DOHH2 (cell line): ENCODE measurements around the gene CCDC69.

ENCODE experiments used
- EZH2phosphoT487 ChIP-seq: fragments of 200-600 bp; sonication (generic); IDR thresholded peaks from 2 replicates; pipeline ENCODE4 v1.6.1; 2017; ENCODE audit warnings: borderline replicate concordance, mild to moderate bottlenecking, antibody characterized with exemption, low read length, moderate library complexity, mixed read lengths
- TF ChIP-seq, protein P1 (sequence below): fragments of 200-600 bp; sonication (generic); IDR thresholded peaks from one replicate; pipeline ENCODE4 v1.5.1; 2014; ENCODE audit warnings: antibody characterized with exemption, mild to moderate bottlenecking, low read depth, low read length; ENCODE audit not compliant: poor library complexity, severe bottlenecking

DNA sequence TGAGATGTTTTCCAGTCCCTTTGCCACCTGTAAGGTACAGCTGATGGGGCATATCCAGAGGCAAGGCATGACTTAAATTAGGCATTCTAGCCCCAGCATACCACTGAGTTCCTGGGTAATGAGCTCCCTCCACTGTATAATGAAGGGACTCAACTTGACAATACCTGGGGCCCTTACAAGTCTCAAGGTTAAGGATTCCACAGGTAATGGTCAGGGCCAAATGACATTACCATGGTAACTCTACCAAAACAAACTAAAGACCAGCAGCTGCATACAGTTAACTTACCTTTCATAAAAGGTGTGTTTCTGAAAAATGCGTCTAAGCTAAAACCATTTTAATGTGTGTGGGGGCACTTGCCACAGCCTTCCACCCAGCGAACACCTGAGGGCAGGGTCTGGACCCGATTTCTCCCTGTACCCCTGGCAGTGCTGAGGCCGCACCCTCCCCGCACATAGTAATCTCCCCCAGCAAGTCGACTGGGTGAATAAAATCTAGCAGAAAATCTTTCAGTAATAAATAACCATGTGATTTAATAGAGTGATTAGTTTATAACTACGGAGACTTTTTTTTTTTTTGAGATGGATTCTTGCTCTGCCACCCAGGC is 24.2 kb downstream of the CCDC69 start:
- TF ChIP-seq, protein P1, sequence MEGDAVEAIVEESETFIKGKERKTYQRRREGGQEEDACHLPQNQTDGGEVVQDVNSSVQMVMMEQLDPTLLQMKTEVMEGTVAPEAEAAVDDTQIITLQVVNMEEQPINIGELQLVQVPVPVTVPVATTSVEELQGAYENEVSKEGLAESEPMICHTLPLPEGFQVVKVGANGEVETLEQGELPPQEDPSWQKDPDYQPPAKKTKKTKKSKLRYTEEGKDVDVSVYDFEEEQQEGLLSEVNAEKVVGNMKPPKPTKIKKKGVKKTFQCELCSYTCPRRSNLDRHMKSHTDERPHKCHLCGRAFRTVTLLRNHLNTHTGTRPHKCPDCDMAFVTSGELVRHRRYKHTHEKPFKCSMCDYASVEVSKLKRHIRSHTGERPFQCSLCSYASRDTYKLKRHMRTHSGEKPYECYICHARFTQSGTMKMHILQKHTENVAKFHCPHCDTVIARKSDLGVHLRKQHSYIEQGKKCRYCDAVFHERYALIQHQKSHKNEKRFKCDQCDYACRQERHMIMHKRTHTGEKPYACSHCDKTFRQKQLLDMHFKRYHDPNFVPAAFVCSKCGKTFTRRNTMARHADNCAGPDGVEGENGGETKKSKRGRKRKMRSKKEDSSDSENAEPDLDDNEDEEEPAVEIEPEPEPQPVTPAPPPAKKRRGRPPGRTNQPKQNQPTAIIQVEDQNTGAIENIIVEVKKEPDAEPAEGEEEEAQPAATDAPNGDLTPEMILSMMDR: no peak
- TF ChIP-seq EZH2phosphoT487: no peak
